Activated T-cell treated with anti-CD3 and anti-CD28 coated beads for 48 hours (primary cell): ENCODE data around the gene ZC3H18.
A peak's percentile ranks its signal among the peaks of the same experiment; 100 is the strongest.

Experiments used
- DNase-seq: peaks from one replicate; pipeline ENCODE4 v3.0.0-alpha.2; 2020; ENCODE audit warnings: low read depth

ZC3H18 gene

DNA sequence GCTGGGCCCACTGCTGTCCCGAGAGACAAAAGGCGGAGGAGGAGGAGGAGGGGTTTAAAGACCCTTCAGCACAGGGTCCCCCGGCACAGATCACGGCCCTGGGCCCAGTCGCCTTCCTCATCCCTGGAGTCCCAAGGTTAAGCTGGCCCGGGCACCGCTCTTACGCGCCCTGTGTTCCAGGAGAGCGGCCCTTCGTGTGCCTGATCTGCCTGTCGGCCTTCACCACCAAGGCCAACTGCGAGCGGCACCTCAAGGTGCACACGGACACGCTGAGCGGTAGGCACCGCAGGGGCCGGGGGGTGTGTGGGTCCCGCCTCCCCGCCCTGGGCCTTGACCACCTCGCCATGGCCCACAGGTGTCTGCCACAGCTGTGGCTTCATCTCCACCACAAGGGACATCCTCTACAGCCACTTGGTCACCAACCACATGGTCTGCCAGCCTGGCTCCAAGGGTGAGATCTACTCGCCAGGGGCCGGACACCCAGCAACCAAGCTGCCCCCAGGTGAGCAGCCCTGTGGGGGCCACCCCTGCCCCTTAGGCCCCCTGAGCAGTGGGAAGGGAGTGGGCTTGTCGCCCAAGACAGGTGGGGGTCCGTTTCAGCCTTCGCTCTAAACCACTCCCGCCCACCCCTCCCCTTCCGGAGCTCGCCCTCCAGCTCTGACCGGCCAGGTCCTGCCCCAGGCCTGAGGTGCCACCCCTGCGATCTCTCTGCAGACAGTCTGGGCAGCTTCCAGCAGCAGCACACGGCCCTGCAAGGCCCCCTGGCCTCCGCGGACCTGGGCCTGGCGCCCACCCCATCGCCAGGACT is 37.6 kb upstream of the ZC3H18 start:
- no peak for DNase-seq

- no peak for DNase-seq
Measured at GRCh38 chr16:88533381-88533917, 36.8 kb upstream of the ZC3H18 start.

- DNase-seq, result peak; percentile 86
Measured at GRCh38 chr16:88533932-88534637, 36.1 kb upstream of the ZC3H18 start.

DNA sequence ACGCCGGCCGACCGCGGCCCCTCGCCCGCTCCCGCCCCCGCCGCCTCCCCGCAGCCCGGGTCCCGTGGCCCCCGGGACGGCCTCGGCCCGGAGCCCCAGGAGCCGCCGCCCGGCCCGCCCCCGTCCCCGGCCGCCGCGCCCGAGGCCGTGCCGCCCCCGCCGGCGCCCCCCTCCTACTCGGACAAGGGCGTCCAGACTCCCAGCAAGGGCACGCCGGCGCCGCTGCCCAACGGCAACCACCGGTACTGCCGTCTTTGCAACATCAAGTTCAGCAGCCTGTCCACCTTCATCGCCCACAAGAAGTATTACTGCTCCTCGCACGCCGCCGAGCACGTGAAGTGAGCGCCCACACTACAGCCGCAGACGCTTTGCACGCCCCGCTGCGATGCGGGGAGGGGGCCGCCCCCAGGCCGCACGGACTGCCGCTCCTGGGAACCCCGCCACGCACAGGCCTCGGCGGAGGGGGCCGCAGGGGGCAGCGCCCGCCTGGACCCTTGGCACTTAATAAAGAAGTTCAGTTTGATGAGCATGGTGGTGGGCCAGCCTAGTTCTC is 35.5 kb upstream of the ZC3H18 start:
- peak; percentile 18 for DNase-seq

DNA sequence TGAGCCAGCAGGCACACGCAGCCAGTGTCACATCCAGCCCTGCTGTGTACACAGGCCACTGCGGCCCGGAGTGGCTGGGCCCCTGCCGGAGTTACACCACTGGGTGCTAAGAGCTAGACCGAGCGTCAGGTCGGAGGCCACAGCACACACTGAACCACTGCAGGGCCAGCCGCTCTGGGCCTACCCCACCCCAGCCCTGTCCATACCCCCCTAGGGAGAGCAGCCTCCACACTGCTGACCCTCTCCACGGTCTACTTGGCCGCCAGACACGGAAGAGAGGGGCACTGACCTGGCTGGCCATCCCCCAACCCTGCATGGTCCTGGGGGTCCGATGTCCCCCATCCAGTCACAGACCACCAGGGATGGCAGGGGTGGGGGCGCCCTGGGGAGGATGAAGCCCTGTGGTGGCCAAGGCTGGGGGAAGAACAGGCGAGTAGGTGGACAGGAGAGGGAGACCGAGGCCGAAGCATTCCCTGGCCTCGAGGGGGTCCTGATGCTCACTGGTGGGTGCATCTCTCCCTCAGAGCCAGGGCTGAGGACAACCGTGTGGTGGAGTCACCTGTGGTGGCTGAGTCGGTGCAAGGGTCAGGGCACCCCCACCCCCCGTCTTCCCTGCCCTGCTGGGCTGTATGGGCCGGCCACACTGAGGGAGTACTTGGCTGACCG is 34.9 kb upstream of the ZC3H18 start:
- DNase-seq, result no peak

GRCh38 chr16:88535857-88536222 is 34.4 kb upstream of the ZC3H18 start:
- no peak for DNase-seq

DNA sequence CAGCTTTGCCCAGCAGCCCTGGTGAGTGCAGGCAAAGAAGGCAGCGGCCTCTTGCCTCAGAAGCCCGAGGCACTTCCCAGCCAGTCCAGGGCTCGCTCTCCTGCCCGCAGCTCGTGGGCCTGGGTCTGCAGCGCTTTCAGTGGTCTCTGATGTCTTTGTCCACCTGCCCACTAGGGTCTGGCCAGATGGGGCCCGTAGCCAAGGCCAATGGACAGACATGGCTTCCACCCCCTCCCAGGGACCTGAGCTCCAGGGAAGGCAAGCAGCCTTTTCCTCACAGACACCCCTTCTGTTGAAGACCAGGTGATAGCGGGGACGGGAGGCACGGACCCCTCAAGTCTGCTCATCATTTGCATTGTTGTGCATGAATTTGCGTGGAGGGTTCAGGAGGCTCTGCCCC is 33.7 kb upstream of the ZC3H18 start:
- no peak for DNase-seq

DNA sequence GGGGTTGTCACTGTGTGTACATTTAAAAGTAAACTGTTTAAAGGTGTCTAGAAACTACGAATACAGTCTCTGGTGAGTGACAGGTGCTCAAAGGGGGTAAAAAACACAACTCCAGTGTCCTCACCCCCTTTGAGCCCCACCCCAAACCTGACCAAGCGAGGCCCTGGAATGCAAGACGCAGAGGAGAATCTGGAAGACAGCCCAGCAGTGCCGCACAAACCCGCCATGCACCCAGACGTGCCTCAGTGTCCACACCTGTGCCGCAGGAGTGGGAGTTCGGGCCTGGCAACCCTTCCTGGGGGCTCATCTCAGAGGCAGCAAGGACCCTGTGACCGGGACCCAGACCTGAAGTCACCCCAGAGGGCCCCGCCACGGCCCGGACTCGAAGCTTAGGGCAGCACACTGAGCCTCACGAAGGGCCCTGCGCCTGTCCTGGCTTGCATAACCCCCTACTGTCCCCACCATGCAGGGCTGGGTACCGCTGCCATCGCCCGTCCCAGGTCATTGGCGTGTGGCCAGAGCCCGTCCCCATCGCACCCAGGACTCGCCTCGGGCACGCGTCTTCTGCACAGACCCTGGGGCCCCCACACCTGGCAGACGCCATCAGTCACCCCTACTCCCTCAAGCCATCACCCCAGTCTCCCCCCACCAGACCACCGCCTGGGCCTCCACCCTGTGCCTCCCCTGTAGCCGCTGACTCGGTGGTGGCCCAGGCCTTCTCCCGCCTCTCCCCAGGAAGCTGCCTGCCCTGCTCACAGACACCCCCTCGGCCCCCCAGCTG is 33.0 kb upstream of the ZC3H18 start:
- DNase-seq, result no peak

- no peak for DNase-seq
Measured at GRCh38 chr16:88537859-88538258, 32.3 kb upstream of the ZC3H18 start.

DNA sequence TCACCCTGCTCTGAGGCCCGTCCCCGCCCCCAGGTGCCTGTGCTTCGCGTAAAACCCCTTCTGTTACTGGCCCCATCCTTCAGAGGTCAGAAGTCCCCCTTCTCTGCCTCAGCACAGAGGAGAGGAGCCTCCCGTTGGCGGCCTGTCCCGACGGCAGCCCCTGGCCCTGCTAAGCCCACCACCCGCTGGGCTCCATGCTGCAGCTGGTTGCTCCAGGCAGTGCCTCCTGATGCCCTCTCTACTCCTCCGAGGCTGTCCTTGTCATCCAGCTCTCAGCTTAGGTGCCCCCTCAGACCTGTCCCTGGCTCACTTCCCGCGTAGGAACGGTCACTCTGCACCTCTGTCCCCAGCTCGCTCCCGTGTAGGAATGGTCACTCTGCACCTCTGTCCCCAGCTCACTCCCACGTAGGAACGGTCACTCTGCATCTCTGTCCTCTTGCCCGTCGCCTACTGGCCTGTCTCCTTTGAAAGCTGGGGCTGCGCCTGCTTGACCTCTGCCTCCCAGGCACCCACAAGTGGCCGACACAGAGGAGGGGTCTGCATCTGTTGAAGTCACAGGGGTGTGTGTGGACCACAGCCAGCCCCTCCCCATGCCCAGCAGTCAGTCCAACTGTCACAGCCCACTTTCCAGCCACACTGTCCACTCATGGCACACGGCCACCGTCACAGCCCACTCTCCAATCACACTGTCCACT is 31.7 kb upstream of the ZC3H18 start:
- DNase-seq, result no peak

GRCh38 chr16:88539261-88539651 is 30.9 kb upstream of the ZC3H18 start:
- no peak for DNase-seq

DNA sequence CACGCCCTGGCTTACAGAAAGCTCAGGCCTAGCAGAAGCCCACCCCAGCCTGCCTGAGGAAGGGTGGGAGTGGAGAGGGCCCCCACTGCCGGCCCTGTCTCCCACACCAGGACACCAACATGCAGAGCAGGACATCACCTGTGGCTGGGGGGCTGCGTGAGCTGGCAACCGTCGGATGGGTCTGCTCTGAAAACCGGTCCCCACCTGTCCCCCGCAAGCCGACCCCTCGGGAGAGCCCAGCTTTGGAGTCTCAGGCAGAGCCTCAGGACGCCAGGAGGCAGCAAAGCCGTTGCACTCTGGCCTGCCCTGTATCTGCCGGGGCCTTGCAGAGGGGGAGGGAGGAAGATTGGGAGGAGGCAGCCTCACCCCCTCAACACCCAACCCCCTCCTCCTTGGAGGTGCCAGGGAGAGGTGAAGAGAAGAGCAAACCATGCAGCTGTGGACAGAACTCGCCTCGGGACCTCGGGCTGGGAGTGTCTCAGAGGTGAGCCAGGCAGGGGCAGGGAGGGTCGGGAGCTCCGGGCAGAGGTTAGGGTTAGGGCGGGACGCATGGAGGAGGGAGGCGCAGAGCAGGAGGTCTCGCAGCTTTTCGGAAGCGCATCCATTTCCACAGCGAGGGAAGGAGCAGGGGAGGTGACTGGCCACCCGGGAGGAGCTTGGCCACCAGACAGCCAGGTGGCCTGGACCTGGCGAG is 30.4 kb upstream of the ZC3H18 start:
- DNase-seq, result no peak

DNA sequence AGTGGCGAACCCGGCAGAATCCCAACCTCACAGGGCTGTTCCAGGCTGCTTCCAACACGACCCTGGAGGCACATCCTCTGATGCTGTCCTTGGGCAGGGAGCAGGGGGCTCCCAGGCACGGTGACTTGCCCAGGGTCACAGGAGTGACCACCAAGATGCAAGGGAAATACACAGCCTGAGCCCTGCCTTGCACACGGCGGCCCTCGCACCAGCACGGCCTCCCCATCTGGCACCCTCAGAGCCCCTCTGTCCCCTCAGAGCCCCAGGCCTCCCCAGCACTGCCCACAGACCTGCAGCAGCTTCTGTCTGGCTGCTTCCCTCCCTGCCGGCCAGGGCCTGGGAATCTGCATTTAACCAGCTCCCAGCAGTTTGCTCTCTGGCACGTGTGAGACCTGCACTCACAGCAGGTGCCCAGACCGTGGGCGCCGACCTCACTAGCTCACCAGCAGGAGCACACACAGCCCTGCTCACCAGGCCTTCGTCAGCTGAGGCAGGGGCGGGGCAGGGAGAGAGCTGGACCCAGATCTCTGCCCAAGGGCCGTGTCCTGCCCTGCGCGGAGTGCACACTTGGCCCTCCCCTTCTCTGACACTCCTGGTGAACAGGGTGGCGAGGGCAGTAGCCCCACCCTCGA is 29.7 kb upstream of the ZC3H18 start:
- DNase-seq, result no peak

DNA sequence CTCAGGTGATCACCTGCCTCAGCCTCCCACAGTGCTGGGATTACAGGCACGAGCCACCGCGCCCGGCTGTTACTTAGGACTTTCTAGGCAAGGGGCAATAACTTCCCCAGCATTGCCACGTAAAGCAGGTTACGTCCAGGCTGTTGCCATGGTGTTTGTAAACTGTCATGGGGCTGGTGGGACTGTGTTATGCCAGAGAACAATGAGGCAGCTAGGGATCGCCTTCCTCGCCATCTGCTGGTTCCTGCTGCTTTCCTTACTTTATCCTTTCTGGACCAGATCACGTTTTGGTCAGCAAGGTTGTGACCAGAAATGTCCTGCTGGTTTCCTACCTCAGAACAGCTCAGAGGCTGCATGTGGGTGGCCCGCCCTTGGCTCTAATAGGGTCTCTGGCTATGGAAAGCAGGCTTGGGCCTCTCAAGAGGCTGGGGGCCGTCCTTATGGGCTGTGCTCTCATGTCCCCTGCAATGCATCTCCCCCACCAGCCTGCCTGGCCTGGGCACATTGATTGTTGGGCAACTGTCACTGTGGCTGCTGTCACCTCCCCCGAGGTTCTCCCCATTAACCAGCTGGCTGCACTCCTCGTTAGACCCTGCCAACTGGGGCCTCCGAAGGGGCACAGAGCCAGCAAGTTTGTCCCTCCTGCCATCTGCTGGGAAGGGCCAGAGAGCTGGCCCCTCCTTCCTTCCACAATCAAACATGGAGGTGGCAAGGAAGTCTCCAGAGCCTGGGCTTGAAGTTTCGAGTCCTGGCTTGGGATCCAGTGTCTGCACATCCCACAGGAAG is 28.2 kb upstream of the ZC3H18 start:
- no peak for DNase-seq

DNA sequence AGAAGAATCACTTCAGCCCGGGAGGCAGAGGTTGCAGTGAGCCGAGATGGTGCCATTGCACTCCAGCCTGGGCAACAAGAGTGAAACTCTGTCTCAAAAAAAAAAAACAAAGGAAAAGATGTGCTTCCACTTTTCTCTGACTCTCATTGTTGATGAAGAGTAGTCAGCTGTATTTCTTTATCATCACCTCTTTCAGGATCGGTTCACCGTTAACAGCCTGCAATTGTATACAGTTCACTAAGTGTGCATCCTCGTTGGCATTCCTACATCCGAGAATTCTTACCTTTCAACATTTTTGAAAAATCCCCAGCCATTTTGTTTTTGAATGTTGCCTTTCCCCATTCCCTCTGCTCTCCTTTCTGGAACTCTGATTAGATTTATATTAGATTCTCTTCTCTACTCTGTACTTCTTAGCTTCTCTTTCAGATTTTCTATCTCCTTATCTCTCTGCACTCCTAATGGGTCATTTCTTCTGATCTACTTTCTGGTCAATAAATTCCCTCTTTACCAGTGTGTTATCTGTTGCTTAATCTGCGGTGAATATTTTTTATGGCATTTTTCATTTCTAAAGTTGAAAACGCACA is 26.9 kb upstream of the ZC3H18 start:
- DNase-seq, result no peak

GRCh38 chr16:88545781-88546180 is 24.4 kb upstream of the ZC3H18 start:
- no peak for DNase-seq

- DNase-seq, result no peak
Measured at GRCh38 chr16:88548131-88548874, 21.9 kb upstream of the ZC3H18 start.

DNA sequence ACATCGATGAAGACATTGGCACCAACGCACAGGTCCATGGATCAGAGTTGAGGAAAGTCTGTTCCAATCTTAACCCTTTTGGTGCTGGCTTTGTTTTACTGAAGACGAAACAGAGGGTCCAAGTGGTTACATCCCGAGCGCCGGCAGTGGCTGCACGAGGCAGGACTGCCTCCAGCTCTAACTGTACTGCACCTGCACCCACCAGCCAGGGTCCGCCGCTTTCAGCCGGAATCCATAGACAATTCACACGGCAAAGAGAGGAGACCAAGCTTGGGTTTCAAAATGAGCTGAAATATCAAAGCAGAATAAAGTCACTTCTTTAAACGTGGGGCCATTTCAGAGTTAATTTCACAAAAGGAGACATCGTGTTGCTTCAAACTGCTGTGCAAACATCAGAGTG is 21.2 kb upstream of the ZC3H18 start:
- no peak for DNase-seq
